ENCODE measurements around the gene ULK1. TPM values are rescaled to one million over a fixed set of nuclear protein-coding genes. Genes with fewer than 3 reads are reported as not detected.
"Not testable (repeated sequence)": the region's sequence is repeated elsewhere in the genome, so short reads cannot be mapped to it uniquely, and the experiment has no call there.

The ULK1 gene
- polyA plus RNA-seq, 1 donor (not counting 4 experiments of a cell fraction or from before 2014, with no cell fraction given): 2.3 TPM

GRCh38 chr12:131959641-131960589, 65.5 kb downstream of the ULK1 start:
- H3K36me3 ChIP-seq (ENCODE audit: control insufficient read depth in 2 of 2, extremely low read depth in 1 of 2, insufficient read depth in 2 of 2, low read length in 2 of 2): peaks cover 2 to 6% of the 10 kb centered on the region in 2 experiments
- H3K4me3 ChIP-seq (ENCODE audit: control insufficient read depth in 2 of 3, extremely low read depth in 1 of 3, insufficient read depth in 2 of 3, low read depth in 1 of 3, low read length in 3 of 3): no peak overlapping the region
- no peak overlapping the region for H3K4me2 ChIP-seq (ENCODE audit: control insufficient read depth, extremely low read depth, insufficient read depth, low read depth, low read length)
- DNase-seq (ENCODE audit: low read depth, low spot score) (no peak), FAIRE-seq (no peak)
- dilution Hi-C loops (cut with MboI; ENCODE audit: extremely low pct_ligation_motif_present, low sequenced_read_pairs): no loop called here
- no peak overlapping the region for H3K27ac ChIP-seq (ENCODE audit: control insufficient read depth, insufficient read depth, low read length)
- peaks cover 13% of the 10 kb centered on the region for H3K4me1 ChIP-seq (ENCODE audit: control insufficient read depth, extremely low read depth, insufficient read depth, low read length)
- no peaks in the 10 kb centered on the region for H3K9me3 ChIP-seq (ENCODE audit: control insufficient read depth, low read depth, low read length)
- no peak for TF ChIP-seq CTCF (optimal IDR thresholded peaks at IDR 0.05 in 1 of 3, IDR thresholded peaks at IDR 0.05 in 1 of 3, conservative IDR thresholded peaks at IDR 0.05 in 1 of 3; ENCODE audit: extremely low read depth in 1 of 3, insufficient read depth in 2 of 3, low read length in 3 of 3)
- TF ChIP-seq EZH2 (IDR thresholded peaks at IDR 0.05; ENCODE audit: low read length): no peak
- no peak overlapping the region for H3K9ac ChIP-seq (ENCODE audit: control insufficient read depth, extremely low read depth, insufficient read depth, low read length)
- no peak overlapping the region for H2AFZ ChIP-seq (ENCODE audit: control insufficient read depth, low read length)
- H3K9me1 ChIP-seq (ENCODE audit: control insufficient read depth, extremely low read depth, insufficient read depth, low read length): no peaks in the 10 kb centered on the region
- peaks cover 83% of the 10 kb centered on the region for H3K79me2 ChIP-seq (ENCODE audit: control insufficient read depth, insufficient read depth, low read length)
- peaks cover 21% of the 10 kb centered on the region for H4K20me1 ChIP-seq (ENCODE audit: control insufficient read depth, extremely low read depth, insufficient read depth, low read length)
- no peaks in the 10 kb centered on the region for H3K27me3 ChIP-seq (ENCODE audit: control insufficient read depth, extremely low read depth, insufficient read depth, low read length)

- H3K27me3 ChIP-seq (ENCODE audit: control insufficient read depth, extremely low read depth, insufficient read depth, low read length); FAIRE-seq; H3K9ac ChIP-seq (ENCODE audit: control insufficient read depth, extremely low read depth, insufficient read depth, low read length); H3K4me3 ChIP-seq (ENCODE audit: control insufficient read depth in 2 of 3, extremely low read depth in 1 of 3, insufficient read depth in 2 of 3, low read depth in 1 of 3, low read length in 3 of 3); H3K9me1 ChIP-seq (ENCODE audit: control insufficient read depth, extremely low read depth, insufficient read depth, low read length); dilution Hi-C loops (cut with MboI; ENCODE audit: extremely low pct_ligation_motif_present, low sequenced_read_pairs); H3K36me3 ChIP-seq (ENCODE audit: control insufficient read depth in 2 of 2, extremely low read depth in 1 of 2, insufficient read depth in 2 of 2, low read length in 2 of 2); H2AFZ ChIP-seq (ENCODE audit: control insufficient read depth, low read length); DNase-seq (ENCODE audit: low read depth, low spot score); H3K27ac ChIP-seq (ENCODE audit: control insufficient read depth, insufficient read depth, low read length); H3K9me3 ChIP-seq (ENCODE audit: control insufficient read depth, low read depth, low read length); H3K4me1 ChIP-seq (ENCODE audit: control insufficient read depth, extremely low read depth, insufficient read depth, low read length); H3K4me2 ChIP-seq (ENCODE audit: control insufficient read depth, extremely low read depth, insufficient read depth, low read depth, low read length): not testable (repeated sequence)
- Histone ChIP-seq H4K20me1 (ENCODE audit: control insufficient read depth, extremely low read depth, insufficient read depth, low read length) (peaks cover 21% of the 10 kb centered on the region), H3K79me2 (ENCODE audit: control insufficient read depth, insufficient read depth, low read length) (peaks cover 83% of the 10 kb centered on the region)
These were observed 66.3 kb downstream of the ULK1 start for GRCh38 chr12:131960590-131961325.

GRCh38 chr12:131961328-131961727, 66.9 kb downstream of the ULK1 start:
- H3K36me3 ChIP-seq (ENCODE audit: control insufficient read depth in 2 of 2, extremely low read depth in 1 of 2, insufficient read depth in 2 of 2, low read length in 2 of 2); H3K4me3 ChIP-seq (ENCODE audit: control insufficient read depth in 2 of 3, extremely low read depth in 1 of 3, insufficient read depth in 2 of 3, low read depth in 1 of 3, low read length in 3 of 3); H3K9me1 ChIP-seq (ENCODE audit: control insufficient read depth, extremely low read depth, insufficient read depth, low read length); FAIRE-seq; H3K9me3 ChIP-seq (ENCODE audit: control insufficient read depth, low read depth, low read length); H3K9ac ChIP-seq (ENCODE audit: control insufficient read depth, extremely low read depth, insufficient read depth, low read length); DNase-seq (ENCODE audit: low read depth, low spot score); dilution Hi-C loops (cut with MboI; ENCODE audit: extremely low pct_ligation_motif_present, low sequenced_read_pairs); H3K27ac ChIP-seq (ENCODE audit: control insufficient read depth, insufficient read depth, low read length); H3K27me3 ChIP-seq (ENCODE audit: control insufficient read depth, extremely low read depth, insufficient read depth, low read length); H3K4me1 ChIP-seq (ENCODE audit: control insufficient read depth, extremely low read depth, insufficient read depth, low read length); H2AFZ ChIP-seq (ENCODE audit: control insufficient read depth, low read length); H3K4me2 ChIP-seq (ENCODE audit: control insufficient read depth, extremely low read depth, insufficient read depth, low read depth, low read length): not testable (repeated sequence)
- Histone ChIP-seq H3K79me2 (ENCODE audit: control insufficient read depth, insufficient read depth, low read length) (peaks cover 83% of the 10 kb centered on the region), H4K20me1 (ENCODE audit: control insufficient read depth, extremely low read depth, insufficient read depth, low read length) (peaks cover 20% of the 10 kb centered on the region)
